ENCODE measurements around the gene PYROXD2. TPM values are rescaled to one million over a fixed set of nuclear protein-coding genes. Genes with fewer than 3 reads are reported as not detected.

PYROXD2 gene
- 13.0 TPM for total RNA-seq
- long read RNA-seq, partial matches to known transcripts = 2 of 14 reads
- long read RNA-seq, other reads (novel, unspliced or antisense) = 10 of 14 reads

DNA sequence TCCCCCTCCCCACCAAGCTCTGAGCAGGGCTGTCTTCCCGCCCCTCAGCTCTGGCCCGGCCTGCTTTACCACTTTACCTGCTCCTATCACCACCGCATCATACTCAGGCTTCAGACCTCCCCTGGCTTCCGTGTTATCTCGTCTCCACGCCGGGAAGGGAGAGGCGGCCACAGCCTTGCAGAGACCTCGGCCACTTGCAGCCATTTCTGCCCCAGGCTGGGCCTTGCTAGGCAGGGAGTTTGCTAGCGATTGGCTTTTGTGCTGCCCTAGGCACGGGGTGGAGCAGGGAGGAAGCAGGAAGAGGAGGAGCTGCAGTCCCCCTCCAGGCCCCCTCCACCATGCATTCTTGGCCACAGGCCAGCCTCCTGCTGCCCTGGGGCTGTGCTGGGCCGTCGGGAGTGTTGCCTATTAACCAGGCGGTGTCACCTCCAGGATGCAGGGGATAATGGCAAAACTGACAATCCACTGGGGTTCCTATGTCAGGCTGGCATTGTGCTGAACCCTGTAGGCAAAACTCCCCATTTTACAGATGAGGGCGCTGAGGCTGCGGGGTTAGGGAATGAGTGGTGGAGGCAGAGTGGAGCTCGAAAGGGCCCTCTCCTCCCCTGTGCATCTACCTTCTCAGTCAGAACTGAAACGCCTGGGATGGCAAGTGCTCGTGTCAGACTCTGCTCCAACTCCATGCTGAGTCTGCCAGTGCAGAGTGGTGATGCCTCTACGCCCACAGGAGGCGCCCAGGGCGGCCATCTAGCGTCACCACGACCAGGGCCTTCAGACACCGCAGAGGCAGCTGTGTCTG lies at the start of gene PYROXD2:
Gene PYROXD2, minus strand, starts transcription at position 251 of the 799 bp plus-strand sequence. Its CDS starts 47 bp downstream, at position 204.
- TF ChIP-seq CTCF (IDR thresholded peaks at IDR 0.05) = no peak
- Histone ChIP-seq H3K36me3 (peaks cover 33% of the 10 kb centered on the region), H3K27me3 (no peaks in the 10 kb centered on the region), H3K27ac (peak within 1 kb of the TSS; percentile 85), H3K9me3 (no peaks in the 10 kb centered on the region), H3K4me1 (peaks cover 18% of the 10 kb centered on the region), H3K4me3 (peak within 1 kb of the TSS; percentile 70)
- DNase-seq = peak; percentile 95
- ATAC-seq = peak; percentile 93
- intact Hi-C loops (cut with DNase I) = no loop called here

DNA sequence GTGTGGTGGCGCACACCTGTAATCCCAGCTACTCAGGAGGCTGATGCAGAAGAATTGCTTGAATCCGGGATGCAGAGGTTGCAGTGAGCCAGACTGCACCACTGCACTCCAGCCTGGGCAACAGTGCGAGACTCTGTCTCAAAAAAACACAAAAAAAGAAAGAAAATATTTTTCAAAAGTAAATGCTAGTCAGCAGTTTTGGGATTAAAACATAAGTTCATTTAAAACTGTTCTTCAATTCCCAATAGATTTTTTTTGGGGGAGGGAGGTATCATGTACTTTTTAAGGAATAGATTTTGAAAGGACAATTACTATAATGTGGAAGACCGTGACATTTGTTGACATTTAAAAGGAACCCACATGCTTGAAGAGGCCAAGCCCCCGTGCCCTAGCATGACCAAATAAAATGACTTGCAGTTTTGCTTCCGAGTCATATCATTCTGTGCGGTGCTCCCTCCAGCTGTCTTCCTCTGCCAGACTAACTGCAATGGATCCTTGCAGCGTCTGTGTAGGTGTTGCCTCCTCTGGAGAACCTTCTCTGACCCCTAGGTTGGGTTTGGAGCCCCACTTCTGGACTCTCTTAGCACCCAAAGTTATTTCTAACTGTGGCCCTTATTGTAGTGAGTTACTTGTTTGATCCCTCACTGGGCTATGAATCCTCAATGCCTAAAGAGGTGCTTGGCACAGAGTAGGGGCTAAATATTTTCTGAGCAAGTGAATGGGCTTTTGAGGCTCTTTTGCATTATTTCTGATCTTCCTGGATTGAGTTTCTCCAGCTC lies 49.2 kb upstream of the PYROXD2 start:
- H3K27me3 ChIP-seq = no peaks in the 10 kb centered on the region
- H3K9me3 ChIP-seq = no peaks in the 10 kb centered on the region
- ATAC-seq = no peak
- intact Hi-C loops (cut with DNase I) = loop anchor here (10.0 kb wide), 1 partner anchor 781 kb away; no protein-coding TSS in a partner anchor
- no peak for DNase-seq
- H3K4me1 ChIP-seq = peaks cover 13% of the 10 kb centered on the region
- H3K27ac ChIP-seq = no peak overlapping the region
- no peak for TF ChIP-seq CTCF (IDR thresholded peaks at IDR 0.05)
- no peaks in the 10 kb centered on the region for H3K36me3 ChIP-seq
- no peak overlapping the region for H3K4me3 ChIP-seq

- Histone ChIP-seq H3K27me3 (no peaks in the 10 kb centered on the region), H3K4me1 (peaks cover 11% of the 10 kb centered on the region), H3K36me3 (no peaks in the 10 kb centered on the region), H3K4me3 (no peak overlapping the region), H3K9me3 (no peaks in the 10 kb centered on the region), H3K27ac (no peak overlapping the region)
- ATAC-seq (no peak), DNase-seq (no peak)
- no peak for TF ChIP-seq CTCF (IDR thresholded peaks at IDR 0.05)
- intact Hi-C loops (cut with DNase I) = loop anchor here (10.0 kb wide), 1 partner anchor 782 kb away; no protein-coding TSS in a partner anchor
These were observed 48.0 kb upstream of the PYROXD2 start for GRCh38 chr10:98463016-98463415.

- ATAC-seq (no peak), DNase-seq (no peak)
- intact Hi-C loops (cut with DNase I) = loop anchor here (10.0 kb wide), 1 partner anchor 783 kb away; no protein-coding TSS in a partner anchor
- Histone ChIP-seq H3K36me3 (no peaks in the 10 kb centered on the region), H3K27ac (no peak overlapping the region), H3K9me3 (no peaks in the 10 kb centered on the region), H3K4me3 (no peak overlapping the region), H3K4me1 (peaks cover 6% of the 10 kb centered on the region), H3K27me3 (no peaks in the 10 kb centered on the region)
- TF ChIP-seq CTCF (IDR thresholded peaks at IDR 0.05) = no peak
These were observed 46.5 kb upstream of the PYROXD2 start for GRCh38 chr10:98461500-98461842.

DNA sequence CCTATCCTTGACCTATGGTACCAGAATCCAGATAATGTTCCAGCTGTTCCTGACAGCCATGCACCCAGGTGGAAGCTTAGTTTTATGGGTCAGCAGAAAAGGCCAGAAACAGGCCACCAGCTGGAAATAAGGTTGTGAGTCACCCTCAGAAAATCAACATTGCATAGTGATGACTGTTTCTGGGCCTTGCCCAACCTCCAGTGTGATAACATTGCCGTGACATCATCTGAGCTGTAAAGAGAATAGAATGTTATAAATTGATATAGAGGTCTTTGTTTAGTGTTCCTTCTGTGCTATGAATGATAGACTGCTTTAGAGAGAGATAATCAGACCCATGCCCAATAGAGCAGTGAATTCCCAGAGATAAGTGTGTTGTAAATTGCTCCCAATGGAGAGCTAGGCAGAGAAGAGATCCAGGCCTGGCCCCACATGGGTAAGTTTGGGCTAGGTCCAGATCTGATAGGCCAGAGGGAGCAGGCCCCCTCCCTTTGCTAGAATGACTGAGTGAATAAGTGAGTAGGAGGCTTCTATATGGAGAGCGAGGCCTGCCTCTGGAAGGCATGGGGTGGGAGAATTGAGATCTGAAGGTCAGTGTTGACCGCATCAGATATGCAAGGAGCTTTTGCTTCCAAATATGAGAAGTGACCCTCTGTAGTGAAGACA lies 46.0 kb upstream of the PYROXD2 start:
- Histone ChIP-seq H3K36me3 (no peaks in the 10 kb centered on the region), H3K4me1 (peaks cover 6% of the 10 kb centered on the region), H3K27ac (no peak overlapping the region), H3K27me3 (no peaks in the 10 kb centered on the region), H3K9me3 (no peaks in the 10 kb centered on the region), H3K4me3 (no peak overlapping the region)
- intact Hi-C loops (cut with DNase I) = loop anchor here (10.0 kb wide), 1 partner anchor 784 kb away; no protein-coding TSS in a partner anchor
- ATAC-seq (peak; percentile 78), DNase-seq (no peak)
- TF ChIP-seq CTCF (IDR thresholded peaks at IDR 0.05) = no peak
